Measurements from ENCODE around the gene SMOC2. TPM values are rescaled to one million over a fixed set of nuclear protein-coding genes. Genes with fewer than 3 reads are reported as not detected.

The SMOC2 gene
- polyA plus RNA-seq, 1 of the 3 experiments (the other 2 are of a cell fraction), result not detected

GRCh38 chr6:168626046-168626602 lies 185.1 kb downstream of the SMOC2 start:
- Histone ChIP-seq H4K20me1 (ENCODE audit: insufficient read depth) (no peaks in the 10 kb centered on the region), H3K79me2 (ENCODE audit: insufficient read depth) (no peaks in the 10 kb centered on the region), H3K4me1 (ENCODE audit: control insufficient read depth in 1 of 2, insufficient read depth in 2 of 2, low read depth in 1 of 2, low read length in 1 of 2) (peaks cover 0 to 22% of the 10 kb centered on the region in 2 experiments; a peak in 1 of 4 replicates), H3K9me3 (no peaks in the 10 kb centered on the region), H3K27ac (ENCODE audit: low read depth in 2 of 2, low read length in 1 of 2) (no peak overlapping the region), H3K9ac (no peak overlapping the region), H2AFZ (ENCODE audit: low read depth) (no peak overlapping the region), H3K4me2 (no peak overlapping the region), H3K4me3 (ENCODE audit: low read depth in 2 of 2, low read length in 1 of 2) (no peak overlapping the region), H3F3A (replicated peaks; ENCODE audit: insufficient read depth) (no peaks in the 10 kb centered on the region), H3K9me2 (no peaks in the 10 kb centered on the region), H3K27me3 (ENCODE audit: insufficient read depth) (no peaks in the 10 kb centered on the region), H3K36me3 (replicated peaks in 1 of 2; ENCODE audit: control insufficient read depth in 1 of 2, insufficient read depth in 2 of 2, low read length in 1 of 2) (no peaks in the 10 kb centered on the region)
- CTCF ChIA-PET, result interaction anchor here (1.6 to 2.0 kb wide), 2 partner anchors 9 to 11 kb away, joined by 4 to 5 read pairs; no protein-coding TSS in a partner anchor
- POLR2A ChIA-PET, result no interaction called here
- TF ChIP-seq SIN3A (IDR thresholded peaks at IDR 0.05; ENCODE audit: borderline replicate concordance, low read depth, low read length) (no peak), MEF2A (IDR thresholded peaks at IDR 0.05; ENCODE audit: borderline replicate concordance, low read depth) (no peak), JUND (IDR thresholded peaks at IDR 0.05) (no peak), USF2 (IDR thresholded peaks at IDR 0.05; ENCODE audit: borderline replicate concordance, low read depth, low read length) (no peak), PBX3 (IDR thresholded peaks at IDR 0.05) (no peak), IRF3 (IDR thresholded peaks at IDR 0.05; ENCODE audit: low read depth, low read length) (no peak), FOSL2 (IDR thresholded peaks at IDR 0.05; ENCODE audit: borderline replicate concordance, low read depth) (no peak), CHD2 (IDR thresholded peaks at IDR 0.05; ENCODE audit: low read length, partially characterized antibody) (no peak), GATA2 (CRISPR knock-in tag; IDR thresholded peaks at IDR 0.05) (no peak), CTCF (IDR thresholded peaks at IDR 0.05) (no peak), ELF1 (IDR thresholded peaks at IDR 0.05) (no peak), MXI1 (IDR thresholded peaks at IDR 0.05; ENCODE audit: low read depth, low read length) (no peak), FOXM1 (IDR thresholded peaks at IDR 0.05; ENCODE audit: low read depth) (no peak), TCF12 (IDR thresholded peaks at IDR 0.05) (no peak), MAX (IDR thresholded peaks at IDR 0.05; ENCODE audit: low read depth) (no peak), EZH2phosphoT487 (IDR thresholded peaks at IDR 0.05; ENCODE audit: borderline replicate concordance, low read depth) (no peak), REST (IDR thresholded peaks at IDR 0.05; ENCODE audit: low read depth, low read length) (no peak)
- no peak for DNase-seq
- 64% methylated on average over 19 of the region's 19 CpGs for WGBS (ENCODE audit: low lambda C conversion rate)
